LNCaP clone FGC (cell line): ENCODE measurements around the gene KLHL10.

ENCODE experiments used
- DNase-seq: peaks from one replicate; pipeline ENCODE4 v3.0.0-alpha.2; 2011; ENCODE audit warnings: low read depth
- H3K4me3 ChIP-seq: 2 replicates; pipeline ENCODE4 v1.5.1; 2011; ENCODE audit warnings: mild to moderate bottlenecking, low read depth, low read length, control low read depth
- TF ChIP-seq, protein P1 (sequence below): IDR thresholded peaks from 2 replicates; pipeline ENCODE4 v1.5.1; 2012; ENCODE audit warnings: mild to moderate bottlenecking; ENCODE audit not compliant: control insufficient read depth, insufficient read depth; ENCODE audit errors: extremely low read depth

The KLHL10 gene

DNA sequence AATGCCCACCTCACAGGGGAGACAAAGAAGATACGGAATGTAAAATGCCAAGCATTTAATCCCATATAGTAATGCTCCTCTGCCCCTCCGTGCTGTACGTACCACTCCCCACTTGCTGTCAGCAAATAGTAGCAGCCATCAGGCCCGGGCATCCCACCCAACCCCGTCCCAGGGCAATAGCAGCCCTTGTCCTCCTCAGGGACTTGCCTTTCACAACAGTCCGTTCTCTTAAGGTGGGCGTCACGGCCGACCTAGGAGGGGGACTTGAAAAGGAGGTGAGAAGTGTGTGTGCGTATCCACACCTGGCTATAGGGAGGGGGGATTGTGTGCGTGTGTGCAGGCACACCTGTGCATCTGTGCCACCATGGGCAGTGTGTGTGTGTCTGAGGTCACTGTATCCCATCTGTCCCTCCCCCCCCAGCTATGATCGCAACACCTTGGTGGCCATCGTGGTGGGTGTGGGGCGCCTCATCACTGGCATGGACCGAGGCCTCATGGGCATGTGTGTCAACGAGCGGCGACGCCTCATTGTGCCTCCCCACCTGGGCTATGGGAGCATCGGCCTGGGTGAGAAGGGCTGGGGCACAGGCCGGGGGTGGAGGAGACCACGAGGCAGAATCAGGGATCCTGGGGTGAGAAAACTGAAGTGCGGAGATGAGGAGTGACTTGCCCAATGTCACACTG is 20.8 kb upstream of the KLHL10 start:
- no peak for DNase-seq
- no peak overlapping the region for H3K4me3 ChIP-seq
- TF ChIP-seq, protein P1, sequence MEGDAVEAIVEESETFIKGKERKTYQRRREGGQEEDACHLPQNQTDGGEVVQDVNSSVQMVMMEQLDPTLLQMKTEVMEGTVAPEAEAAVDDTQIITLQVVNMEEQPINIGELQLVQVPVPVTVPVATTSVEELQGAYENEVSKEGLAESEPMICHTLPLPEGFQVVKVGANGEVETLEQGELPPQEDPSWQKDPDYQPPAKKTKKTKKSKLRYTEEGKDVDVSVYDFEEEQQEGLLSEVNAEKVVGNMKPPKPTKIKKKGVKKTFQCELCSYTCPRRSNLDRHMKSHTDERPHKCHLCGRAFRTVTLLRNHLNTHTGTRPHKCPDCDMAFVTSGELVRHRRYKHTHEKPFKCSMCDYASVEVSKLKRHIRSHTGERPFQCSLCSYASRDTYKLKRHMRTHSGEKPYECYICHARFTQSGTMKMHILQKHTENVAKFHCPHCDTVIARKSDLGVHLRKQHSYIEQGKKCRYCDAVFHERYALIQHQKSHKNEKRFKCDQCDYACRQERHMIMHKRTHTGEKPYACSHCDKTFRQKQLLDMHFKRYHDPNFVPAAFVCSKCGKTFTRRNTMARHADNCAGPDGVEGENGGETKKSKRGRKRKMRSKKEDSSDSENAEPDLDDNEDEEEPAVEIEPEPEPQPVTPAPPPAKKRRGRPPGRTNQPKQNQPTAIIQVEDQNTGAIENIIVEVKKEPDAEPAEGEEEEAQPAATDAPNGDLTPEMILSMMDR = no peak

DNA sequence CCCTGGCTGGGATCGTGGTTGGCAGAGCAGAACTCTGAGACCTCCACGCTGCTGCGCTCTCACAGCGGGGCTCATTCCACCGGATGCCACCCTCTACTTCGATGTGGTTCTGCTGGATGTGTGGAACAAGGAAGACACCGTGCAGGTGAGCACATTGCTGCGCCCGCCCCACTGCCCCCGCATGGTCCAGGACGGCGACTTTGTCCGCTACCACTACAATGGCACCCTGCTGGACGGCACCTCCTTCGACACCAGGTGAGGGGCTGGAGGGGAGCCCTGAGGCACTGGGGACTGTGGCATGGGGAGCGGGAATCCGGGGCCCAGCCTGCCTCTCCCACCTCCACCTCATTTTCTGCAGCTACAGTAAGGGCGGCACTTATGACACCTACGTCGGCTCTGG is 19.6 kb upstream of the KLHL10 start:
- no peak overlapping the region for H3K4me3 ChIP-seq
- DNase-seq = no peak
- TF ChIP-seq, protein P1 = no peak

DNA sequence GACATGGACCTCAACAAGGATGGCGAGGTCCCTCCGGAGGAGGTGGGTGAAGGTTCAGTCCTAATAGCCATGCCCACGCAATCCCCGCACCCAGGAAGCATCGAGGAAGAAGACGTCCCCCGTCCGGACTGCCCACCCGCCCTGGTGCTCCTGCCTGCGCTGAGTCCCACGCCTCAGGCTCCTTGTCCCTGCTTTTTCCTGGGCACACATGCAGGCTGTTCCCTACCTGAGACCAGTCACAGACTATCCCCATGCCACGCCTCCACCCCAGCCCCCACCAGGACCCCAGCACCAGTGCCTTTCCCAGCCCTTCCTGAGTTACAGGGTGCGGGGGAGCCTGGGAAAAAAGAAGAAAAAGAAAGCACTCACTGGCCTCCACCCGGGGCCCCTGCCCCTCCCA is 15.8 kb upstream of the KLHL10 start:
- TF ChIP-seq, protein P1 = no peak
- DNase-seq = no peak
- H3K4me3 ChIP-seq = no peak overlapping the region

DNA sequence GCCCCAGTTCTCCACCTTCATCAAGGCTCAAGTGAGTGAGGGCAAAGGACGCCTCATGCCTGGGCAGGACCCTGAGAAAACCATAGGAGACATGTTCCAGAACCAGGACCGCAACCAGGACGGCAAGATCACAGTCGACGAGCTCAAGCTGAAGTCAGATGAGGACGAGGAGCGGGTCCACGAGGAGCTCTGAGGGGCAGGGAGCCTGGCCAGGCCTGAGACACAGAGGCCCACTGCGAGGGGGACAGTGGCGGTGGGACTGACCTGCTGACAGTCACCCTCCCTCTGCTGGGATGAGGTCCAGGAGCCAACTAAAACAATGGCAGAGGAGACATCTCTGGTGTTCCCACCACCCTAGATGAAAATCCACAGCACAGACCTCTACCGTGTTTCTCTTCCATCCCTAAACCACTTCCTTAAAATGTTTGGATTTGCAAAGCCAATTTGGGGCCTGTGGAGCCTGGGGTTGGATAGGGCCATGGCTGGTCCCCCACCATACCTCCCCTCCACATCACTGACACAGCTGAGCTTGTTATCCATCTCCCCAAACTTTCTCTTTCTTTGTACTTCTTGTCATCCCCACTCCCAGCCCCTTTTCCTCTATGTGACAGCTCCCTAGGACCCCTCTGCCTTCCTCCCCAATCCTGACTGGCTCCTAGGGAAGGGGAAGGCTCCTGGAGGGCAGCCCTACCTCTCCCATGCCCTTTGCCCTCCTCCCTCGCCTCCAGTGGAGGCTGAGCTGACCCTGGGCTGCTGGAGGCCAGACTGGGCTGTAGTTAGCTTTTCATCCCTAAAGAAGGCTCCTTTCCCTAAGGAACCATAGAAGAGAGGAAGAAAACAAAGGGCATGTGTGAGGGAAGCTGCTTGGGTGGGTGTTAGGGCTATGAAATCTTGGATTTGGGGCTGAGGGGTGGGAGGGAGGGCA is 15.1 kb upstream of the KLHL10 start:
- H3K4me3 ChIP-seq = no peak overlapping the region
- no peak for DNase-seq
- TF ChIP-seq, protein P1 = no peak

DNA sequence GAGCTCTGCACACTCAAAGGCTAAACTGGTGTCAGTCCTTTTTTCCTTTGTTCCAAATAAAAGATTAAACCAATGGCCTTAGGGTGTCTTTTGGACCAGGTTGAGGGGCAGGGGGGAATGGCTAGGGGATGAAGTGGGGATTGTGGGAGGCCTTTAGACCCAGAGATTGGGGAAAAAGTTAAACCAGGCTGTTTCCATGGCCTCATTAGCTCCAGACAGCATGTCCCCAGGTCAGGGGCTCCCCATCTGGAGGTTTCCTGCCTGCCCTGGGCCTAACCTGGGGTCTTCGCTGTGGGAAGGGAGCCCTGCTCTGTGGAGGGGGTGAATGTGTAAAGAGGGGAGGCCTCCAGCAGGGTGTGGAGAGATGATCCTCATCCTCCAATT is 14.5 kb upstream of the KLHL10 start:
- no peak for DNase-seq
- H3K4me3 ChIP-seq = no peak overlapping the region
- TF ChIP-seq, protein P1 = no peak

DNA sequence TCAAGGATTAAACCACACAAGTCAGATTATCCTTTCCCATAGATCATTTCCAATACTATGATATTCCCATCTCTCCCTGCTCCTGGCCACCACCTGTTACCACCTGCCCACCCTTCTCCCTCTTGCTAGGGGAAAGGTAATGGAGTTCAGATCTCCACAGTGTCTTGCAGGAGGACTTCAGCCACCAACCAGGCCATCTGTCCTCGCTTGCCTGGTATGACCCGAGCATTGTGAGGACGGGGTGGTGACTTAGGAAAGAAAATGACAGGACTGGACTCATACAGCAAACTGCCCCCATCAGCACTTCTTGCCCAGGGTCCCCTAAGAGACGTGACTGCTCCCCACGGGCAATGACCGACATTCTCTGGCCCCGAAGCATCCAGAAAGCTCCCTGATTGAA is 14.0 kb upstream of the KLHL10 start:
- no peak overlapping the region for H3K4me3 ChIP-seq
- TF ChIP-seq, protein P1 = no peak

More for the DNA sequence above, 14.0 kb upstream of the KLHL10 start:
- no peak for DNase-seq
